ENCODE measurements around the gene SOCS4.
A peak's percentile ranks its signal among the peaks of the same experiment; 100 is the strongest.
"Not testable (repeated sequence)": the region's sequence is repeated elsewhere in the genome, so short reads cannot be mapped to it uniquely, and the experiment has no call there.

Gene SOCS4

DNA sequence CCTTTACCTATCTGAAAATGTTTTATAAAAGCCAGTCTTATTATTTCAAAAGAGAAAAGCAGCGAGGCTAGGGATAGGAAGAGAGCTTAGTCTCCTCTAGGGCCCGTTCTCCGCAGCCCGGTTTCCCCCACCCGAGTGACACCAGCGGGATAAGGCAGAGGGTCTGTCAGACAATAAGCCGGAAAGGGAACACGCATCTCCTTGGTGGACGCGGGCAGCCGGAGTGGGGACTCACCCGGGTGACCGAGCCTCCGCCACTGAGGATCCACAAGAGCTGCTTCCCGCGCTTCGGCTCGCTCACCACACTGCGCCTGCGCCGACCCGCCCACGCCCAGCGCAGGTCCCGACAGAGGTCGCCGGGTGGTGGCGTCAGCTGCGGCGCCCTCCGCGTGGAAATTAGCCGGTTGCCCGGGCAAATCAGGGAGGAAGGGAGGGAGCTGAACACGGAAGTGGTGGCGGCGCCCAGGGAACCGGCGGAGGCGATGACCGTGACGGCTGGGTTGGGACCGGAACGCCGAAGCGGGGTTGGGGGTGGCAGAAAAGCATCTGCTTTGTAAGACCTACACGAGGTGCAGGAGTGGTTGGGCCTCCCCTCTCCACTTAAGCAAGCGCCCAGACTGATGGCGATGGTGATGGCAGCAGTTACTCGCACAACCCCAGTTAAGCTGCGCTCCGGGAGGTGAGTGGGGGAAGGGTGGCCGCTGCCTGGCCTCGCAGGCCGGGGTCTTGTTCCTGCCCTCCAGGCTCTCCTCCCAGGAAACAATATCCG, at the start of gene SOCS4, which contains the start of gene WDHD1:
TSS of gene SOCS4 (plus strand) at position 444 of the 769 bp plus-strand sequence. CDS start 15,806 bp downstream, outside the sequence.
TSS of gene WDHD1 (minus strand) at position 307 of the 769 bp plus-strand sequence. CDS start 312 bp downstream, outside the sequence.
- peak; percentile 94 to 95 for DNase-seq

- no peak for DNase-seq
Measured at GRCh38 chr14:54979039-54979438, 48.0 kb upstream of the SOCS4 start.

GRCh38 chr14:54981698-54982097, 45.3 kb upstream of the SOCS4 start:
- DNase-seq = no peak

DNA sequence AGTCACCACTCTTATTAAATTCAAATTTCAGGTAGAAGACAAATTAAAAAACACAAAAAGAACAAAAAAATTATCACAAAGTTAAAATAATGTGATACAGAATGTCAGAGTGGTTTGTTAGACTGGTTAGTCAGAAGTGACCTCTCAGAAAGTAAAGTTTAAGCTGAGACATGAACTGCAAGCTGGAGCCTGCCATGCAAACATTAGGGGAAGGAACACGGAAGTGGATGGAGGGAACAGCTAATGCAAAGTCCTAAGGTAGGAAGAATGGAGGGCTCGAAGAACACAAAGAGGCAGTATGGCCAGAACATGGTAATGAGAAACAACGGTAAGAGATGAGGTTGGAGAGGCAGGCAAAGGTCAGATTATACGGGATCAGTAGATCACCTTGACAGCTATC, 41.9 kb upstream of the SOCS4 start:
- no peak for DNase-seq

DNA sequence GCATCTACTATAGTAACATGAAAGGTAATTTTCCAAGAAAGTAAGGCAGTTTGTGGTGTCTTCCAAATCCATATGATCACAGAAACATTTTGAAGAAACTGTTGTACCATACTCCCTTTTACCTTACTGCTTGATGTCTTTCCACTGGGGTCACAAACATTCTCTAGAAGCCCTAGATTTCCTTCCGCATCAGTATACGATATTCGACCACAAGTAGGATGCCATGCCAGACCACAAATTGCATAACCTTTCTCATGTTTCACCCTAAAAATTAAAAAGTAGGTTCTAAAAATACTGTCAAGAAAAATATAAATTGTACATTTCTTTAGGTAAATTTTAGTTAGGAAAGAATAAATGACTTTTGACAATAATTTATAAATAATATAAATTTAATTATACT, 26.7 kb upstream of the SOCS4 start:
- no peak for DNase-seq

DNA sequence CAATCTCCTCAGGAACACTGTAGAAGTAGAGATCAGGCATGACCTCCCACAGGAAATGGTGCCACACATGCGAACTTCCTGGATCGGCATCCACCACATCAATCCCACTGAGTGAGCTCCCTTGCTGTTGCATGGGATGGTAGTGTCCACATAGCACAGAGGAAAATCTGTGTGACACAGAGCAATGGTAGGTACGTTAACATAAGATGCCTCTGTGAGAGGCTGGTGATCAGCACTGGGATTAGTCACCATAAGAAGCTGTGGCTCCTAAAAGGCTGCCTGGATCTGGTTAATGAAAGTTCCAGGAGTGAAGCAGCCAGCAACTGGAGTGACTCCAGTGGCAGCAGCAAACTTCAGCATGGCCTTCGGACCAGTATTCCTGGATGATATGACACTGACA, 22.0 kb upstream of the SOCS4 start:
- no peak for DNase-seq

GRCh38 chr14:55015006-55015405, 12.0 kb upstream of the SOCS4 start:
- DNase-seq = no peak

DNA sequence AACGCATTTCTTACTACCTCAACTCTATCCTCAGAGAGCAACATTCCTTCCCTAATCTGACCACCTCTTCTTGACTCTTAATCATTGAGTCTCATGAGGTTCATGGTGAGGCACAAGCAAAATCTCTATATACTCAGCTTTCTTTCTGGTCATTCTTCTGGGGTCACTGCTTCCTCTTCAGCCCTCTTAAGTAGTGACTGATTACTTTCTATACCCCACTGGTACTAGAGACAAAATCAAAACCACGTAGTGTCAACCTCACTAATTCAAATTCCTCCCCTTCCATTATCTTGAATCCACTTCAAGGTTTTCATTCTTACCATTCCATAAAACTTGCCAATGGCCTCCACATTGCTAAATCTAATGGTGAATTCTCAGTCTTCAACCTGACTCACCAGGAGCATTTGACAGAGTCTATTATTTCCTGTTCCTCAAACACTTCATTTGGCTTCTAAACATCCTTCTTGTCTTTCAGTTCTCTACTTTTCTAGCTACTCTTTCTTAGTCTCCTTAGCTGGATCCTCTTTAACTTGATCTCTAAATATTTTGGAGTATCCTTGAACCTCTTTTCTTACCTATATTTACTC, 7.0 kb upstream of the SOCS4 start:
- no peak for DNase-seq

GRCh38 chr14:55024365-55024764, 2.7 kb upstream of the SOCS4 start:
- not testable (repeated sequence) for DNase-seq

- DNase-seq = no peak
Measured at GRCh38 chr14:55025948-55026347, 1.1 kb upstream of the SOCS4 start.

DNA sequence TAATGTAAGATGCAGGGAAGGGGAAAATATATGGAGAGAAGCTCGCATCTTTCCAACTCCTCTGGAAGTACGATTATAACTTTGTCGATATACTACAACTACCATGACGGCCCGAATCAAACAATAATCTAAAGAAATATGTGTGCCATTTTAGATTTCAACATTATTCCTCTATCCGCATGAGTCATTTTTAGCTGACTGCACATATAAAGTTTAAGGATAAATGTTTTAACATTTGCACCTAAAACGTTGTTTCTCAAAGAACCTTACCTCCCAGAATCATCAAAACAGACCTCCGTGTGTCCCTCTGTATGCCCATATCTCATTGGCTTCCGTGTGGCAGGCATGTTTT, 619 bp upstream of the SOCS4 start:
- no peak for DNase-seq

DNA sequence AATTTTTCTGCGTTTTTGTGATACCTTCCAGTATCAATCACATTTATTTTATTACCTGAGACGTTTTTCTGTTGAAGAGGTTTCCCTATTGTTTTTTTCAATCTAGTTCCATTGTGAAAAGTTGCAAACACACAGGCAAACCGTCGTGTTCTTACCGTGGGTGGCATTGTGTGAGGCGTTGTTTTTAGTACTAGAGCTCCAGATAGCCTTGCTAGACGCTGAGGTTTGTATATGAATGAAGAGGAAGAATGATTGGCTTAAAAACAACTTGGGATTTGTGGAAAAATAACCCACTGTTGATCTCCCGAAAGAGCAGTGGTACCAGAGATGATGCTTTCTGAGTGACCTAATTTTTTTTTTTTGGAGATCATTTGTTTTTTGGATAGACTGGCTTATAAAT, 1.0 kb downstream of the SOCS4 start:
- DNase-seq = no peak

DNA sequence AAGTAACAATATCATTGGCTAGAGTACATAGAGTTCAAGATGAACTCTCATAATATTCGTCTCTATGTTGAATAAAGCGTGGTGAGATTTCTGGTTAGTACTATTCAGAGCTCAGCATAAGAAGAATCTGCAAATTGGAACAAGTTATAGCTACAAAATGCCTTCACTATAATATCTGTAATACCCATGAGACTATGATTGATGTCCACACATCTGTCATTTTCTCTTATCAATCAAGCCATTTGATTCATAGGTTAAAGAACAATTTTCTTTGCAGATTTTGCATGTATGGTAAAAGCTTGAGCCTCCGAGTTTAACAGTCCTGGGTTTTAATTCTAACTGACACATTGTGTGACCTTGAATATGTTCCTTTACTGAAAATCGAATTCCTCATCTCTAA, 1.4 kb downstream of the SOCS4 start:
- DNase-seq = no peak

DNA sequence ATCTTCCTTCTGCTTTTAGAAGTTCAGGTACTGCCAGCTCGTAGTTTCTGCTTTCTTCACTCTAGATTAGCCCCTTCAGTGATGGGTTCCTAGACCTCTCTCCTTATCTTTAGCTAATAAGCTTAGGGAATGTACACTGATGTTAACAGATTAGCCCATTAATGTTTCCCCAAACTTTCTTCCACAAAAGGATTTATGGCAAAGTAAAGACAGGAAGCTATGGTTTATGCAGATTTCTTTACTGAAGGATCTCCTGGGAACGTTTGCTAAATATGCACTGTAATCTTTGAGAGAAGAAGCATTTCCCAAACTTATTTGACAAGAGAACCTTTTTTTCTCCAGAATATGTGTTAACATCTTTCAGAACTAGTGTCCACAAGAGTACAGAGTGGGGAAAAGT, 4.2 kb downstream of the SOCS4 start:
- no peak for DNase-seq

DNA sequence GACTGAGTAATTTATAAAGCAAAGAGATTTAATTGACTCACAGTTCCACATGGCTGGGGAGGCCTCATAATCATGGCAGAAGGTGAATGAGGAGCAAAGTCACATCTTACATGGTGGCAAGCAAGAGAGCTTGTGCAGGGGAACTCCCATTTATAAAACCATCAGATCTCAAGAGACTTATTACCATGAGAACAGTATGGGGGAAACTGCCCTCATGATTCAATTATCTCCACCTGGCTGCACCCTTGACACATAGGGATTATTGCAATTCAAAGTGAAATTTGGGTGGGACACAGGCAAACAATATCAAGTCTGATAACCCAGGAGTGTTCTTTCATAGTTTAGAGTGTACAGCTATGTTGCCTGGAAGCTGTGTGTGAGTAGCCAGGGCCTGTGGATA, 11.0 kb downstream of the SOCS4 start:
- not testable (repeated sequence) for DNase-seq

- no peak for DNase-seq
Measured at GRCh38 chr14:55038708-55039107, 11.7 kb downstream of the SOCS4 start.

DNA sequence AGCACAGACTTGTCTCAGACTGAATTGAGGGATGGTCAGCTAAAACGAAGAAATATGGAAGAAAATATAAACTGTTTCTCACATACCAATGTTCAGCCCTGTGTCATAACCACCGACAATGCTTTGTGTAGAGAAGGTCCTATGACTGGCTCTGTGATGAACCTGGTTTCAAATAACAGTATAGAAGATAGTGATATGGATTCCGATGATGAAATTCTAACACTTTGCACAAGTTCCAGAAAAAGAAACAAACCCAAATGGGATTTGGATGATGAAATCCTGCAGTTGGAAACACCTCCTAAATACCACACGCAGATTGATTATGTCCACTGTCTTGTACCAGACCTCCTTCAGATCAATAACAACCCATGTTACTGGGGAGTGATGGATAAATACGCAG, 16.5 kb downstream of the SOCS4 start:
- DNase-seq = no peak

- DNase-seq = no peak
Measured at GRCh38 chr14:55045087-55045486, 18.1 kb downstream of the SOCS4 start.

GRCh38 chr14:55047301-55048053, 20.4 kb downstream of the SOCS4 start:
- DNase-seq = no peak

- no peak for DNase-seq
Measured at GRCh38 chr14:55048900-55049436, 21.9 kb downstream of the SOCS4 start.

- no peak for DNase-seq
Measured at GRCh38 chr14:55051165-55051422, 24.1 kb downstream of the SOCS4 start.

- peak; percentile 85 to 90 for DNase-seq
Measured at GRCh38 chr14:55051423-55052268, 24.6 kb downstream of the SOCS4 start, which contains the start of gene MAPK1IP1L. MAPK1IP1L (plus strand) TSS chr14:55051647; CDS start chr14:55061684, 10,037 bp downstream.
